C4-2B (cell line): ENCODE data around the gene STX5.

Source experiments
- ZFX ChIP-seq: fragments of 450-650 bp; IDR thresholded peaks from 2 replicates; pipeline ENCODE4 v1.6.1; 2017
- TF ChIP-seq, protein P1 (sequence below): fragments of 450-650 bp; conservative IDR thresholded peaks from 2 replicates; pipeline ENCODE4 v1.5.1; 2017; ENCODE audit warnings: mild to moderate bottlenecking

DNA sequence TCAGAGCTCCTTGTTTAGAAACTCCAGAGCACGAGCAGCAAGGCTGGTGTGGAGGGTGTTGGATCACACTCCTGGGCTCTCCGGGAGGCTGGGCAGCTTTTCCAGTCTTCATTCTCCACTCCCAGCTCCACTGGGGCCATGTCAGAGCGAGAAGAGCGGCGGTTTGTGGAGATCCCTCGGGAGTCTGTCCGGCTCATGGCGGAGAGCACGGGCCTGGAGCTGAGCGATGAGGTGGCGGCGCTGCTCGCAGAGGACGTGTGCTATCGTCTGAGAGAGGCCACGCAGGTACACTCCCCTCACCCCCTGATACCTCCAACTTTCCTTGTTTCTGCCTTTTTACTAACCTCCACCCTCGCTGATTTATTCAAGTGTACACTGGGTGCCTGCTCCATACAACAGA is 56.2 kb downstream of the STX5 start:
- TF ChIP-seq, protein P1, sequence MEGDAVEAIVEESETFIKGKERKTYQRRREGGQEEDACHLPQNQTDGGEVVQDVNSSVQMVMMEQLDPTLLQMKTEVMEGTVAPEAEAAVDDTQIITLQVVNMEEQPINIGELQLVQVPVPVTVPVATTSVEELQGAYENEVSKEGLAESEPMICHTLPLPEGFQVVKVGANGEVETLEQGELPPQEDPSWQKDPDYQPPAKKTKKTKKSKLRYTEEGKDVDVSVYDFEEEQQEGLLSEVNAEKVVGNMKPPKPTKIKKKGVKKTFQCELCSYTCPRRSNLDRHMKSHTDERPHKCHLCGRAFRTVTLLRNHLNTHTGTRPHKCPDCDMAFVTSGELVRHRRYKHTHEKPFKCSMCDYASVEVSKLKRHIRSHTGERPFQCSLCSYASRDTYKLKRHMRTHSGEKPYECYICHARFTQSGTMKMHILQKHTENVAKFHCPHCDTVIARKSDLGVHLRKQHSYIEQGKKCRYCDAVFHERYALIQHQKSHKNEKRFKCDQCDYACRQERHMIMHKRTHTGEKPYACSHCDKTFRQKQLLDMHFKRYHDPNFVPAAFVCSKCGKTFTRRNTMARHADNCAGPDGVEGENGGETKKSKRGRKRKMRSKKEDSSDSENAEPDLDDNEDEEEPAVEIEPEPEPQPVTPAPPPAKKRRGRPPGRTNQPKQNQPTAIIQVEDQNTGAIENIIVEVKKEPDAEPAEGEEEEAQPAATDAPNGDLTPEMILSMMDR: no peak
- no peak for TF ChIP-seq ZFX
